GM18909 (cell line): ENCODE measurements around the gene HCFC1R1.

ENCODE experiments used
- ATAC-seq: cut with Tn5 transposase; IDR thresholded peaks from one replicate; pipeline ENCODE4 v1.9.1; 2021; ENCODE audit warnings: mild to moderate bottlenecking; ENCODE audit not compliant: unreplicated experiment, poor library complexity

The HCFC1R1 gene

DNA sequence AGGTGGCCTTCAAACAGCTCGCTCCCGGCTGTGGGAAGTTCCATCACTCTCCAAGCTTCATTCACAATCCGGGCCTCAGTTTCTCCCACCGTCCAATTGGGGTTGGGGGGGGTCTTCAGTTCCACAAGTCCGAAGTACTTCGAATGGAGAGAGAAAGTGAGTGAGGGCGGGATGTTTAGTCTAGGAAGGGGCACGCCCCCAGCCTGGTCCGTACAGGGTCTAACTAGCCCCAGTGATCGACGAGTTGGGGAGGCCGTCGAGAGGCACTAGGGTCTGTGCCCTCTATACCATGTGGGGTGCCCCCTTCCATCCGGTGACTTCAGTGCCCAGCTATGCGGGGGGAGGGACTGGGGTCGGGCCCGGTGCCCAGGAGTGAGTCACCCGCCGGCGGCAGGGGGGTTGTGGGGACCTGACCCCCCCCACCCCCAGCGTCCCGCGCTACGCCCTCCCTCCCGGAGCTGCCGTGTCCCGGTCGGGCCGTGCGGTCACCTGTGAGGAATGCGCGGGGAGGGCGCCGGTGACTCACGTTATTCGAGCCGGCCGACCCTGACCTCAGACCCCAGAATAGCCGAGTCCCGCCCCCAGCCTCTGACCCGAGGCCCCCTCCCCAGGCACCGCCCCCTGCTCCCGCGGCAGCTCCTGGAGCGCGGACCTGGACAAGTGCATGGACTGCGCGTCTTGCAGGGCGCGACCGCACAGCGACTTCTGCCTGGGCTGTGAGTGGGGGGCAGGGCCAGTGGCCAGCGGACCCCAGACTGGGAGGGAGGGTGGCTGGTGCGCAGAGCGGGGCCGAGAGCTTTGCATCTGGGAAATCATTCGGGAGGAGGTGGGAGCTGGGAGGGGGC lies 2.9 kb downstream of the HCFC1R1 start:
- no peak for ATAC-seq

- ATAC-seq, result no peak
Observed at GRCh38 chr16:3020247-3020603, 3.5 kb downstream of the HCFC1R1 start, which contains the start of gene TNFRSF12A. TNFRSF12A (plus strand) TSS chr16:3020368; CDS start chr16:3020398, 30 bp downstream.

DNA sequence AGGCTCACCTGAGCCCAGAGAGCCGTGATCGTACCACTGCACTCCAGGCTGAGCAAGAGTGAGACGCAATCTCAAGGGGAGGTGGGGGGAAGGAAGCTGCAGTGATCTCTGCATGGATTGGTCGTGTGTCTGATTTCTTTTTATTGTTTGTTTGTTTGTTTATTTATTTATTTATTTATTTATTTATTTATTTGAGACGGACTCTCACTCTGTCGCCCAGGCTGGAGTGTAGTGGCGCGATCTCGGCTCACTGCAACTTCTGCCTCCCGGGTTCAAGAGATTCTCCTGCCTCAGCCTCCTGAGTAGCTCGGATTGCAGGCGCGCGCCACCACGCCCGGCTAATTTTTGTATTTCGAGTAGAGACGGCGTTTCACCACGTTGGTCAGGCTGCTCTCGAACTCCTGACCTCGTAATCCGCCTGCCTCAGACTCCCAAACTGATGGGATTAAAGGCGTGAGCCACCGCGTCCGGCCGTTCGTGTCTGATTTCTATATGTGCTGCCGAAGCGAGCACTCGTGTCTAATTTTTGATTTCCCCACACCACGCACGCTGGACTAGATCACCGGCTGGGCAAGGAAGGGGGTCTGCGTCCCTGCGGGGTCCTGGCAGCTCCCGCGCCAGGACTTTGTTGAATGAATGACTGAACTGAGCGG lies 4.0 kb downstream of the HCFC1R1 start:
- ATAC-seq, result no peak

DNA sequence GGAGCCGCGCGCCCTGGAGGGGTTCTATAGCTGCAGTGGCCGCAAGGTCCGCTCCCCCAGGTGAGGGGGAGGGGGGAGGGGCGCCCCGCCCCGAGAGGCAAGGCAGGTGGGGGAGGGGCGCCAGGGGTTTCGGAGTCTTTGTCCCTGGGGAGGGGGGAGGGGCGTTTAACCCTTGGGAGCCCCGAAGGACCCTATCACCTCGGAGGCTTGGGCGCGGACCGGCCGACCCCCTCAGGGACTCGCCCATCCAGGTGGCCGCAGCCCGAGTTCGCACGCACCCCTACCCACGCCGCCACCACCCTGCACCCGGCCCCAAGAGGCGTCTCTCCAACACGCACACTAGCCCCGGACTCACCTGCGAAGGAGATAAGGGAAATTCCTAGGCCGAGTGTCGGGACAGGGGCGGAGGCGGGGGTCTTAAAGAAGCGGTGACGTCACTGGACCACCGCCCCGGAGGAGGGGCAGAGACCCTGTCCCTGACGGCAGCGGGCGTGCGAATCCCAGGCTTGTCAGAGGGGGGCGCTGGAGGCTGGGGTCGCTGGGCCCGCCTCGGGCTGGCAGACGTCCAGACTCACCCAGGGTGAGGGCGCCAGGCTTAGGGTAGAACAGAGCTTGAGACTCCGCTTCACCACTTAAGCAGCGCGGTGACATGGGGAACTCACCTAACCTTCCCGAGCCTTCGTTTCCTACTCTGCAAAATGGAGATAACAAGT lies 5.8 kb downstream of the HCFC1R1 start, which contains the start of gene CLDN6:
Gene CLDN6, minus strand, starts transcription at position 390 of the 713 bp plus-strand sequence. CDS start 2,162 bp downstream, outside the sequence.
- ATAC-seq, result no peak

GRCh38 chr16:3017344-3017743 lies 6.4 kb downstream of the HCFC1R1 start:
- ATAC-seq, result no peak

- no peak for ATAC-seq
Observed at GRCh38 chr16:3015865-3016521, 7.7 kb downstream of the HCFC1R1 start.

DNA sequence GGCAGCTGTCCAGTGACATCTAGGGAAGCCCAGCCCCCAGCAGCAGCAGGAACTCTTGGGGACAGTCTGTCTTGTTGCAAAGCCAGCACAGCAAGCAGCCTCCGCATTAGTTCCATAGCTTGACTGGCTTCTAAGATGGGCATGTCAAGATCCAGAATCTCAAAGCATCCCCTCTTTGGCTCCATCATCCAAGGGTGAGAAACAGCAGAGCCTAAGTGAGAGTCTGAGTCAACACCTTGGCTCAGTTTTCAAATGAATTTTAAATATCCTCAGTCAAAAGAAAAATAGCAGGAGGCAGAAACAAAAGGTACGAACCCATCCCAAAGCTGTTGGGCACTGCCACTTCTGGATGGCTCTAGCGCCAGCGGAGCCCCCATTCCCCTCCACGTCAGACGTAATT lies 8.8 kb downstream of the HCFC1R1 start:
- no peak for ATAC-seq

GRCh38 chr16:3013998-3014690 lies 9.6 kb downstream of the HCFC1R1 start:
- no peak for ATAC-seq

DNA sequence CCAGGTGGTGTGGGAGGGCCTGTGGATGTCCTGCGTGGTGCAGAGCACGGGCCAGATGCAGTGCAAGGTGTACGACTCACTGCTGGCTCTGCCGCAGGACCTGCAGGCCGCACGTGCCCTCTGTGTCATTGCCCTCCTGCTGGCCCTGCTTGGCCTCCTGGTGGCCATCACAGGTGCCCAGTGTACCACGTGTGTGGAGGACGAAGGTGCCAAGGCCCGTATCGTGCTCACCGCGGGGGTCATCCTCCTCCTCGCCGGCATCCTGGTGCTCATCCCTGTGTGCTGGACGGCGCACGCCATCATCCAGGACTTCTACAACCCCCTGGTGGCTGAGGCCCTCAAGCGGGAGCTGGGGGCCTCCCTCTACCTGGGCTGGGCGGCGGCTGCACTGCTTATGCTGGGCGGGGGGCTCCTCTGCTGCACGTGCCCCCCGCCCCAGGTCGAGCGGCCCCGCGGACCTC lies 10.2 kb downstream of the HCFC1R1 start:
- ATAC-seq, result no peak

DNA sequence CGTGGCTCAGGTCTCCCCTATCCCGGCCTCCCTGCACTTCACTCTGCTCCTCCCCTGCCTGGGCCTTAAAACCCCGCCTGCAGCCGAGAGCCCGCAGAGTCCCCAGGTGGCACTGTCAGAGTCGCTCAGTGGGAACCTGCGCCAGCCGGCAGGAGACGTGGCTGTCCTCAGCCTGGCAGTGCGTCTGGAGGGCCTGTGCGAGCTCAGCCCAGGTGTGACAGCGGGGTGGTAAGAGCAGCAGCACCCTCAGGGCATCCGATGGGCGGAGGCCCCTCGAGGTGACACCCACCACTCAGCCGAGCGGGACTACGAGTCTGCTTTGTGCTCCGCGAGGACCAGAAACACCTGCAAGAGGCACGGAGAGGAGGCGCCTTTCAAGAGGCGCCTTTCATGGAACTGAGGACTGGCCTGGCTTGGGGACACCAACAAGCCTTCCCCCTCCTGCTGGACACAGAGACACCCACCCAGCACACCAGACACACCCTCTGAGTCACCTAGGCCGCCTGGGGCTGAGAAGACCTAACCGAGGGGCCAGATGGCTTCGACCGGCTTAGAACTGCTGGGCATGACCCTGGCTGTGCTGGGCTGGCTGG lies 10.8 kb downstream of the HCFC1R1 start, which contains the start of gene CLDN9:
Gene CLDN9, plus strand, starts transcription at position 96 of the 593 bp plus-strand sequence. Its CDS starts 440 bp downstream, at position 536.
- ATAC-seq, result no peak

DNA sequence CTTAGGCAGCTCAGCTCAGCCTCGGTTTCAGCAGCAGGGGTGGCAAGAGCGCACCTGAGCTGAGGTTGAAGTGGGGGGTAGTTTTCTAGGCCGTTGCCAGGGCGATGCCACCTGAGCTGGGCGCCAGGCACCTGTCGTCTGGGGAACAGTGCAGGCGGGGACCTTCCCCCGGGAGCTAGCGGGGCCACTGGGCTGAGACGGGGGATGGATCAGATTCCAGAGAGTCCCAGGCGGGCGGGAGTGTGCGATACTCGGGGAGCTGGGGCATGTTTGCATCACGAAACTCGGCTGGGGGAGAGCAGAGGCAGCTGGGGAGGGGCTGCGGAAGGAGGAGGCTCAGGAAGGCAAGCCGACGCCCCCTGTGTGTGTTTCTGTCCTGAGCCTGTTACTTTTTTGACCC lies 11.5 kb downstream of the HCFC1R1 start:
- no peak for ATAC-seq

- ATAC-seq, result no peak
Observed at GRCh38 chr16:3010510-3010909, 13.2 kb downstream of the HCFC1R1 start.

- ATAC-seq, result no peak
Observed at GRCh38 chr16:3009568-3010390, 14.0 kb downstream of the HCFC1R1 start.

GRCh38 chr16:3008690-3009037 lies 15.1 kb downstream of the HCFC1R1 start:
- ATAC-seq, result no peak

GRCh38 chr16:3007957-3008689 lies 15.6 kb downstream of the HCFC1R1 start:
- ATAC-seq, result no peak

- ATAC-seq, result no peak
Observed at GRCh38 chr16:3007059-3007956, 16.4 kb downstream of the HCFC1R1 start.

- ATAC-seq, result no peak
Observed at GRCh38 chr16:3004781-3005284, 18.9 kb downstream of the HCFC1R1 start.
